ENCODE data around the gene SNX20.

DNA sequence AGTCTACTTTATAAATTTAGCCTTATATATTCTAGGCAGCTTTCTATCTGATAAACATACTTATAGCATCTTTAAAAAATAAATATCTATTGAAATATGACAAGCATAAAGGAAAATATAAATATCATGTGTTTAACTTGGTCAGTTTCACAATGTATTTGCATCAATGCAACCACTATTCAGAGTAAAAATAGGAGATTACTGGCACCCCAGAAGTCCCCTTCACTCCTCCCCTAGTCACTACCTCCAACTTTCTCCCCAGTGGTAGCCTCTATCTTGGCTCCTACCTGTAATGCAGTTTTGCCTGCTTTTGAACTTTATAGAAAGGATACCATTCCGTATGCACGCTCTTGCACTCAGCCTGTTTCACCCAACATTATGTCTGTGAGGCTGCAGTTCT, 9.1 kb upstream of the SNX20 start:
- TF ChIP-seq, protein P1, sequence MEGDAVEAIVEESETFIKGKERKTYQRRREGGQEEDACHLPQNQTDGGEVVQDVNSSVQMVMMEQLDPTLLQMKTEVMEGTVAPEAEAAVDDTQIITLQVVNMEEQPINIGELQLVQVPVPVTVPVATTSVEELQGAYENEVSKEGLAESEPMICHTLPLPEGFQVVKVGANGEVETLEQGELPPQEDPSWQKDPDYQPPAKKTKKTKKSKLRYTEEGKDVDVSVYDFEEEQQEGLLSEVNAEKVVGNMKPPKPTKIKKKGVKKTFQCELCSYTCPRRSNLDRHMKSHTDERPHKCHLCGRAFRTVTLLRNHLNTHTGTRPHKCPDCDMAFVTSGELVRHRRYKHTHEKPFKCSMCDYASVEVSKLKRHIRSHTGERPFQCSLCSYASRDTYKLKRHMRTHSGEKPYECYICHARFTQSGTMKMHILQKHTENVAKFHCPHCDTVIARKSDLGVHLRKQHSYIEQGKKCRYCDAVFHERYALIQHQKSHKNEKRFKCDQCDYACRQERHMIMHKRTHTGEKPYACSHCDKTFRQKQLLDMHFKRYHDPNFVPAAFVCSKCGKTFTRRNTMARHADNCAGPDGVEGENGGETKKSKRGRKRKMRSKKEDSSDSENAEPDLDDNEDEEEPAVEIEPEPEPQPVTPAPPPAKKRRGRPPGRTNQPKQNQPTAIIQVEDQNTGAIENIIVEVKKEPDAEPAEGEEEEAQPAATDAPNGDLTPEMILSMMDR (conservative IDR thresholded peaks at IDR 0.05 in 1 of 2, IDR thresholded peaks at IDR 0.05 in 1 of 2; ENCODE audit: extremely low read depth in 1 of 2, insufficient read depth in 1 of 2, low read depth in 1 of 2, low read length in 2 of 2), result no peak
- TF ChIP-seq EZH2 (IDR thresholded peaks at IDR 0.05; ENCODE audit: borderline replicate concordance, low read length), result no peak

Data from mammary epithelial cell (primary cell).